CD4-positive, alpha-beta T cell treated with Interleukin-4 for 1 hour (primary cell): ENCODE measurements around the gene LILRB2.
"Not testable (repeated sequence)": the region's sequence is repeated elsewhere in the genome, so short reads cannot be mapped to it uniquely, and the experiment has no call there.

Experiments
- DNase-seq, 2 donors: peaks; one replicate each; pipeline ENCODE4 v3.0.0-alpha.2; 2020 to 2022

The LILRB2 gene

DNA sequence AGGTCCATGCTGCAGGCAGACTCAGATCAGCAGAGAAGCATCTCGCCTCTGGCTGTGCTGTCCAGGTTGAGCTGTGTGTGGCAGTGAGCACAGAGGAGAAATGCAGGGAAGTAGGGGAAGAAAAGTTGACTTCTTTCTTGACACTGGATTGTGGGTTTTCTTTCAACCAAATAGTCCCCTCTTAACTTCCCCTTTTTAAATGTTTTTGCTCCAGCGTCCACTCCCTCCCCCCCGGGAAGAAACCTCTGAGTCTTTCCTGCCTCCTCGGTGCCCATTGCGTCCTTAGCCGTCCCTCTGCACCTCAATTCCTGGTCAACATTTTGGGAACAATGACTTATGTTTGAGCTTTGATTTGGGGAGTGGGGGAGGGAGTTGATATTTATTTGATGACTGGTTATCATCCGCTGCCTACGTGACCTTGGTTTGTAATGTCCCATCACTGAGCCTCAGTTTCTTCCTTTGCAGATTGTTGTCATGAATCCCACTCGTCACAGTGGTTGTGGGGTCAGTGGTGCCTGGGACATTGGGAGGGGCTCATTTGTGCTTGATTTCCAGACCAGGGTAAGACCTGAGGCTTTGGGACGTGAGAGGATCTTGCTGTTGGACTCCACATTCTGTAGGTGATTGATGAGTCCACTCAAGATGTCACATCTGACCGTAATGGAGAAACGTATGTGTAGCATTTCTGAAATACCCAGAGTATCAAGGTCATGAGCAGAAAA lies at the start of gene LILRB2:
Gene LILRB2, minus strand, starts transcription at position 104 of the 722 bp plus-strand sequence. CDS start 614 bp downstream, outside the sequence.
- peak in 1 of 2 donors; percentile 36 for DNase-seq

DNA sequence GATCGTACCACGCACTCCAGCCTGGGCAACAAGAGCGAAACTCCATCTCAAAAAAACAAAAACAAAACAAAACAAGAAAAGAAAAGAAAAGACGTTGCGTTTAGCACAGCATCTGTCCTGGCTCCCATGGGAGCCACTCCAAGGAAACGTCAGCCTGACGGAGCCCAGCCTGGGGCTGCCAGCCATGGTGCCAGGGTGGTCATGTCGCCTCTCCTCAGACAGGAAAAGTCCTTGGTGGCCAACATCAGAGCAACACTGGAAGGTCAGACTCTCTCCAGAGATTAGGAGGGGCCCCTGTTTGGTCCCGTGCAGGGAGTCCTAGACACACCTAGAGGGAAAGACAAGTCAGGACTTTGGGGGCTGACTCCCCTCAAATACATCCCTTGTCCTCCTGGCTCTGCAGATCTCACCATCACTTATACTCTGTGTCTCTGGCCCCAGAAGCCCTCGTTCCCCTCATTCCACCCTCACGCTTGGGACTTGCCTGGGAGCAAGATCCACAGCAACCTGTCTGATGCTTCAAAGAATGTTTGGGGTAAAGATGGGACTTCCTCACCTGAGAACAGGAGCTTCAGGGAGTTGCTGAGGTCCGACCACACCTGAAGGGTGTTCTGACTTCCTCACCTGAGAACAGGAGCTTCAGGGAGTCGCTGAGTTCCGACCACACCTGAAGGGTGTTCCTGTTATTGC lies 48.7 kb upstream of the LILRB2 start:
- no peak for DNase-seq

DNA sequence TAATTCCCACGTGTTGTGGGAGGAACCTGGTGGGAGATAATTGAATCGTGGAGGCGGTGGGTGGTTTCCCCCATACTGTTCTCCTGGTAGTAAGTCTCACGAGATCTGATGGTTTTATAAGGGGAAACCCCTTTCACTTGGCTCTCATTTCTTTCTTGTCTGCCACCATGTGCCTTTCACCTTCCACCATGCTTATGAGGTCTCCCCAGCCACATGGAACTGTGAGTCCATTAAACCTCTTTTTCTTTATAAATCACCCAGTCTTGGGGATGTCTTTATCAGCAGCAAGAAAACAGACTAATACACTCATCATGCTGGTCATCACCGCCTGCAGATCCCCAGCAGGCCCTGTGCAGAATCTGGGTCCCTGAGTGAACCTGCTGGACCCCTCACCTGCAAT lies 47.9 kb upstream of the LILRB2 start:
- DNase-seq: not testable (repeated sequence)

DNA sequence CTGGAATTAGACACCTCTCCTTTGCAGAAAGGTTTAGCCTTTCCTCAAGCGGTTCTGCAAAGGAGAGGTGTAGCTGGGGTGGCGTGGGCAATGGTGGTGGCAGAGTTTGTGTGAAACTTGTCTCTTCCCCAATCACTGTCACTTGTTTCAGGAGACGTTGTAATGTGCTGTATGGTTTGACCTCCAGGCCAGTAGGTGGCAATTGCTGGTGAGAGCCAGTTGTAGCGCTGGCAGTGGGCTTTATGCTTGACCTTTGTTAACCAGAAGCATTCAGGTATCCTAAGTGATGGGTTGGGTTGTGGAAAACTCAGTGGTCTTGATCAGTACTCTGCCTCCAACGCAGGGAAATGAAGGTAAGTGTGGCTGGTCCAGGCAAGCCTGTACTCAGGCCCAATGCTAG lies 44.7 kb upstream of the LILRB2 start:
- no peak for DNase-seq

DNA sequence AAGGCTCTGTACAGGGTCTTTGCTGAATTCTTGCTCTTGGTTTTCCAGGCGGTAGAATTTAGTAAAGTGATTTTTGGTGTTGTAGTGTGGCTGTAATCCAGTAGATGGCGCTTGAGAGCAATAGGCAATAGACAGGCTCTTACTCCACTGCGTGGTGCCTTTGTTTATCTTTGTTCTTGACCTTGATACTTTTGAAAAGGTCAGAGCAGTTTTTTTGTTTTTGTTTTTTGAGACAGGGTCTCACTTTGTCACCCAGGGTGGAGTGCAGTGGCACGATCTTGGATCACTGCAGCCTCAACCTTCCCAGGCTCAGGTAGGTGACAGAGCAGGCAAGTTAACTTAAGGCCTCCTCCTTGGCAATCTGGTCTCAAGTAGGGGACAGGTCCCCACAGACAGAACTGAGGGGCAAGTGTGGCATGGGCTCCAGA lies 44.3 kb upstream of the LILRB2 start:
- DNase-seq: peak; percentile 52 to 70

DNA sequence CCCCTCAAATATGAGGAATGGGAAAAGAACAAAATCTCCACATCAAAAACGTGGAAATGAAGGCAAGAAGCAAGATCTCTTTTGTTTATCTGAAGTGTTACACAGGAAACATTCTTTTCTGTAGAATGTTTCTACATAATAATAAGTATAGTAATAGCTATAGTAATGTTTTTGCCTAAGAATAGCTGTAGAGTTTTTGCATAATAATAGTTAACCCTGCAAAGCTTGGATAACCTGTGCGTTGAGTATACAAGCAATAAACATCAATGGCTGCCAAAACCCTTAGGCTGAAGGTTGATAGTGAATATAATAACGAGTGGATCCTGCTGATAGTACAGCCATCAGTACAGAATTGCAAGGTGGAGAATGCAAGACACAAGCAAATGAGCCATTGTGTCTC lies 43.2 kb upstream of the LILRB2 start:
- DNase-seq: no peak

DNA sequence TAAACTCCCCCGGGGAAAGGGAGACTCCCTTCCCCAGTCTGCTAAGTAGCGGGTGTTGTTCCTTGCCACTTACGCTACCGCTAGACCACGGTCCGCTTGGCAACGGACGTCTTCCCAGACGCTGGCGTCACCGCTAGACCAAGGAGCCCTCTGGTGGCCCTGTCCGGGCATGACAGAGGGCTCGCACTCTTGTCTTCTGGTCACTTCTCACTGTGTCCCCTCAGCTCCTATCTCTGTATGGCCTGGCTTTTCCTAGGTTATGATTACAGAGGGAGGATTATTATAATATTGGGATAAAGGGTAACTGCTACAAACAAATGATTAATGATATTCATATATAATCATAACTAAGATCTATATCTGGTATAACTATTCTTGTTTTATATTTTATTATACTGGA lies 42.0 kb upstream of the LILRB2 start:
- DNase-seq: peak in 1 of 2 donors; percentile 37

DNA sequence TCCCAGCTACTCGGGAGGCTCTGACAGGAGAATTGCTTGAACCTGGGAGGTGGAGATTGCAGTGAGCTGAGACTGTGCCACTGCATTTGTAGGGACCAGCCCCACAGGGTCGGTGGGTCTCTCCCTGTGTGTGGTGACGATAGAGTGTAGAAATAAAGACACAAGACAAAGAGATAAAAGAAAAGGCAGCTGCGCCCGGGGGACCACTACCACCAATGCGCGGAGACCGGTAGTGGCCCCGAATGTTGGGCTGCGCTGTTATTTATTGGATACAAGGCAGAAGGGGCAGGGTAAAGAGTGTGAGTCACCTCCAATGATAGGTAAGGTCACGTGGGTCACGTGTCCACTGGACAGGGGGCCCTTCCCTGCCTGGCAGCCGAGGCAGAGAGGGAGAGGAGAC lies 41.4 kb upstream of the LILRB2 start:
- DNase-seq: not testable (repeated sequence)

DNA sequence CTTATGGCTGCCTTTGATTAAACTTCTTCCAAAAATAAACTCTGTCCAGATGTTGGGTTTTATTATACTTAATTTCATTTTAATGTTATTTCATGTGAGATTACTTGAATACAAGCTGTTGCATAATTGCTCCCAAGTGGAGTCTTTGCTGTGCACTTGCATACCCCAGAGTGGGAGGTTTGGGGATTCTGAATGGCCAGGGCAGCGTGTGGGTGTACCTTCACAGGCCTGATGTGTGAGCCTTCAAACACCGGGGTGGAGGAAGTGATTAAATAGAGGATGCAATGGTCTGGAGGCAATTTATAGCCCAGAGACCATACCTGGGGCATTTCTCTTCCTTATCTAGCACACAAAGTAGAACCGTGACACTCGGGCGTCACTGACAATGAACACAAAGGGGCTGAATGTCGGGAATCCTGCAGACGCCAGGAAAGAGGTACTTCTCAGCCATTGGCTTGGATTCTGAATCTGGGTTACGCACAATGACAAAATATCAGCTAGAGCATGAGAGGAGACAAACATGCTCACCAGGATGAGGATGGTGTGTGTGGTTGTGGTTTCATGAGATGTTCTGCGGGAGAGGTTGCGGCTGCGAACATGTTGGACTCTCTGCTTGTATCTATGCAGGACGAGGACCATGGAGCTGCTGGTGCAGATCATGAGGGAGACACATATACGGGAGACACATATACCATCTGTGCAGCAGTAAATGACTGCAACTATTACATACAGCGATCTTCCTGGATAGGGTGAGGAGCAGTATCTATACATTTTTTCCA lies 39.2 kb upstream of the LILRB2 start:
- DNase-seq: no peak

DNA sequence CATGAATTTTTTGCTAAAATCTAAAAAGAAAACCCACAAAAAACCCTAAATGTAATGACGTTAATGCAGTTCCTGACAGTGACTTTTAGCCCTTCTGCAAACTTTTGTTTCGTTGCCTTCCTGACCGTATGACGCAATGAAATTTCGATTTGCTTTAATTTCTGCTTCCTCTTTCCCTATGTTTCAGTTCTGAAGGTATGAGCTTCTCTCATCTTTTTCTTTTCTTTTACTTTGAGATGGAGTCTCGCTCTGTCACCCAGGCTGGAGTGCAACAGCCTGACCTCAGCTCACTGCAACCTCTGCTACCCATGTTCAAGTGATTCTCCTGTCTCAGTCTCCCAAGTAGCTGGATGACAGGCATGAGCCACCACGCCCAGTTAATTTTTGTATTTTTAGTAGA lies 38.1 kb upstream of the LILRB2 start:
- DNase-seq: peak in 1 of 2 donors; percentile 48

DNA sequence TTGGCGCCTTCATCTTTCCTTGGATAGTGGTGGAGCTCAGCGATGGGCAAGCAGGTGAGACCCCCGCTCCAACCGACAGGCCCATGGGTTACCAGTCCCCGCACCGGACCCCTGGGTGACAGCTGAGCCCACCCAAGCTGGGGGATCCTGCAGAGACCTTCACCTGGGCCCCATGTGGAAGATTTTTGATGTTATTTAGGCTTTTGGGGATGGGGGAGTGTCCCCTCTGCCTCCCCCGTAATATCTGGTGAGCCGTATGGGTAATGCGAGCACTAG lies 37.0 kb upstream of the LILRB2 start:
- no peak for DNase-seq

DNA sequence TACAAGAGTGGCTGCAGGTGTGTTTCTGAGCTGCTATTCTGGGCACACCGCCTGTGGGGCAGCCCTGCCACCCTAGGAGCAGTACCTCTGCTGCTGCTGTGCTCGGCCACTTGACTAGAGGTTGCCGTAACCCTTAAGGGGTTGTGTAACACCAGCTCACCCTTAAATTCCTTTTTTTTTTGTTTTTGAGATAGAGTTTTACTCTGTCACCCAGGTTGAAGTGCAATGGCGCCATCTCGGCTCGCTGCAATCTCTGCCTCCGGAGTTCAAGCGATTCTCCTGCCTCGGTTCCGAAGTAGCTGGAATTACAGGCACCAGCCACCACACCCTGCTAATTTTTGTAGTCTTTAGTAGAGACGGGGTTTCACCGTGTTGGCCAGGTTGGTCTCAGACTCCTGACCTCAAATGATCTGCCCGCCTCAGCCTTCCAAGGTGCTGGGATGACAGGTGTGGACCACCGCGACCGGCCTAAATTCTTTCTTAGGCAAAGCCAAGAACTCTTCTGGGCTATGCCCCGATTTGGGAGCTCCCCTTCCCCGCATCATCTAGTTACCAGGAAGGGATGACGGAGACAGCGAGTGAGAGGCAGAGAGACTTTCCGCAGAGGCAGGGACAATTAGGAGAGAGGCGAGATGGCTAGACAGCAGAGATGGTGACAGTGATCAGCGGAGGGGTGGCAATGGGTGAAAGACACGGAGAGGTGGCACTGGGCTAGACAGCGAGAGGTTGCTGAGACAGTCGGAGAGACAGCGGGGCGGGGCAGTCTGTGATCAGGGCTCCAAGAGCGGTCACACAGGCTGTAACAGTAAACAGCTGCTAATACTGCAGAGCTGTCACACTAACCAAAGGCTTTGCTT lies 36.4 kb upstream of the LILRB2 start:
- DNase-seq: no peak

DNA sequence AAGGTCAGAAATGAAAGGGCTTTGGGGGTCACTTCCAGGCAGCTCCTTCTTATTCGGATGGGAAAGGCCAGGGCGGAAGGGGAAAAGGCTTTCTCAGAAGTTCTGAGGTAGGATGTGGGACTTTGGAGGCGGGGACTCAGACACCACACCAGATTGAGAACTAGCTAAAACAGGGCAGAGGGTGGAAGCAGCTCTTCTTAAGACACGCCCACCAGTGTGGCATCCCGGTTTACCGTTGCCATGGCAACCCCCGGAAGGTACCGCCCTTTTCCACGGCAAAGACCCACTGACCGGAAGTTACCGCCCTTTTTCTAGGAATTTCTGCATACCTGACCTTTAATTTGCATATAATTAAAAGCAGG lies 35.8 kb upstream of the LILRB2 start:
- peak; percentile 23 to 77 for DNase-seq

DNA sequence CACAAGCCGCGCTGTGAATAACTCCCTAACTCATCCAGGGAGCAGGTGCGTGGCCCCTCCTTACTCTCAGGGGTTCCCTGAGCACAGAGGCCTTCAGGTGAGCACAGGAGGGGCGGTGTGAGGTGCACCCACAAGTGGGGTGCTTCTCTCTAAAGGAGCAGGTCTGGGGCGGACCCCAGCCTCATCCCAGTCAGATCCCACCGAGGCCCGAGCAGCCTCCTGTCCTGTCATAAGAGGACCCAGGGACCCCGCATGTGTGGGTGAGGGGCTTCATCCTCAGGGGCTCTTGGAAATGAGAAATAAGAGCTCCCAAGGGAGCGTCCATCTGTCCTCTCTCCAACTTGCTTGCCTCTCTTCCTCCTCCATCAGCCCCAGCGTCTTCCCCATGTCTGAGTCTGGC lies 35.0 kb upstream of the LILRB2 start:
- no peak for DNase-seq

DNA sequence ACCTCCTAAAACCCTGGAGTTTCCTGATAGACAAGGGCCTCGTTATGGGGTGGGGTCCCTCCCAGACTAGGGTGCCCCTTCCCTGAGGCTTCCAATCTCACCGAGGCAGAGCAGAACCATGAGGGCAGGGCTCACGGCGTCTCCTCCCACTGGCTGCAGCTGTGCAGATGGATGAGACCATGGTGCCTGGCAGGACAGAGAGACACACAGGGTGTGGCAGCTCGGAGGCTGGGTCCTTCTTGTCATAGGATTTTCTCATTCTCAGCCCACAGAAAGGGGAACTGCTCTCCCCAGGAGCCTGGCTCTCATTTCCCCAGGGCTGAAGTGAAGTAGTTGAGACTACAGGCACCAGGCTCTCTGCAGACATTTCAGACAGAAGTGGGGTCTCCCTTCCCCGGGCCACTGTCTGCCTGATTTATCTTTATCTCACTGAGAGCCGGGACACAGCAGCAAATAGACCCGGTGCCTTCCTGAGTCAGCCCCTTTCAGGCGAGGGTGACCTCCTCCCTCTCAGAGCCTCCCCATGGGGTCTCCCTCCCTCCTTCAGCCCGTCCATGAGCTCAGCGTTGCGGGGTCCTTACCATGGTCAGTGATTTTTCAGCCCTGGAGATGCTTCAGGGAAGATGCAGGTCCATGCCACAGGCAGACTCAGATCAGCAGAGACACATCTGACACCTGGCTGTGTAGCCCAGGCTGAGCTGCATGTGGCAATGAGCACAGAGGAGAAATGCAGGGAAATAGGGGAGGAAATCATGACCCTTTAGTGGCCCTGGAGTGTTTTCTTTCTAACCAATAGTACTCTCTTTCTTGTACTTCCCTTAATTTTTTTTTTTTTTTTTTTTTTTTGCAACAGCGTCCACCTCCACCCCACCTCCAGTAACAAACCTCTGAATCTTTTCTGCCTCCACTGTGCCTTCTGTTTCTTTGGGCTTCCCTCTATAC lies 31.8 kb upstream of the LILRB2 start, which contains the start of gene LILRA5:
Gene LILRA5, minus strand, starts transcription at position 731 of the 942 bp plus-strand sequence. Its CDS starts 147 bp downstream, at position 584.
- peak in 1 of 2 donors; percentile 67 for DNase-seq

DNA sequence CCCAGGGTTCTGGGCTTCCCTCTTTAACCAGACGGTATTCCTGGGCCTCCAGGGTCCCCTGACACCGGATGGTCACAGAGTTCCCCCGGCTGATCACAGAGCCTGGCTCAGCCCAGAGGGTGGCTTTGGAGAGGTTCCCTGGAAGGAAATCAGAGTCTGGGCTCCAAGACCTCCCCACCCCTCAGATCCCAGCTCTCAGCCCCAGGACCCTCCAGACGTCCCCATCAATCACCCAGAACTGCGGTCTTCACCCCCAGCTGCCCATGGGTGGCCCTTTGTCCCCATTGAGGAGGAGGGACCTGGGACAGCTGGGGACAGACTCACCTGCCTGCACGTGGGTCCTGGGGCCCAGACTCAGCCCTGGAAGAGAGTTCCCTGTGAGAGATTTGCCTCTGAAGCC lies 31.1 kb upstream of the LILRB2 start:
- DNase-seq: no peak

DNA sequence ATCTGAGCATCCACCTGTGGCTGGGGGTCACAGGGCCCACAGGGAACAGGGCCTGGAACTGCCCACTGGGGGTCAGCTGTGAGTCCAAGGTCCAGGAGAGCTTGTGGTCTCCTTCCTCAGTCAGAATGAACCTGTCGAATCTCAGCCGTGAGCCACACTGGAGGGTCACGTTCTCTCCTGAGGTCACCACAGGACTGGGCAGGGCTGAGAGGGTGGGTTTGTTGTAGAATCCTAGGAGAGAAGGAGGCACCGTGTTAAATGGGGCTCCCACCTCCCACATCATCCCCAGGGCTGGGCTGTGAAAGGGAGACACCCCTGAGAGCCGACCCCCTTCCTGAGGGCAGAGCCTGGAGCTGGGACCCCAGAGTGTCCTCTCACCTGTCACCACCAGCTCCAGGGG lies 30.6 kb upstream of the LILRB2 start:
- no peak for DNase-seq

DNA sequence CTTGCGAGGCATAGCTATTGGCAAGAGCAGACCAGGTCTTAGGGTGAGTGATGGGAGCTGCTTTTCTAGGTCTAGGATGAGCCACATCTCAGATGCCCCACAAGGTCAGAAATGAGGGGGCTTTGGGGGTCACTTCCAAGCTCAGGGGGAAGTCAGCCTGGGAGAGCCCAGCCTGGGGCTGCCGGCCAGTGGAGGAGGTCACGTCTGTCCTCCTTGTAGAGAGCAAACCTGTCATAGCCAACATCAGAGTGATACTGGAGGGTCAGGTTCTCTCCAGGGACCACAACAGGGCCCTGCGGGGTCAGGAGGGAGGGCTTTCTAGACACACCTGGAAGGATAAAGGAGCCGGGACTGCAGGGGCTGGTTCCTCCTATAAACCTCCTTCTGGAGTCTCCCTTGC lies 29.6 kb upstream of the LILRB2 start:
- no peak for DNase-seq

DNA sequence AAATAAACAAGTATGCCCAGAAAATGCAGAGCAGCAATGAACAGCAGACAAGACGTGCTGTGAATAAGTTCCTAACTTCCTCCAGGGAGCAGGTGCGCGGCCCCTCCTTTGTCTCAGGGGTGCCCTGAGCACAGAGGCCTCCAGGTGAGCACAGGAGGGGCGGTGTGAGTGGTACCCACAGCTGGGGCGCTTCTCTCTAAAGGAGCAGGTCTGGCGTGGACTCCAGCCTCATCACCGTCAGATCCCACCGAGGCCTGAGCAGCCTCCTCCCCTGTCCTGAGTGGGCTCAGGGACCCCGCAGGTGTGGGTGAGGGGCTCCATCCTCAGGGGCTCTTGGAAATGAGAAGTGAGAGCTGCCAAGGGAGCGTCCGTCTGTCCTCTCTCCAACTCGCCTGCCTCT lies 28.9 kb upstream of the LILRB2 start:
- DNase-seq: no peak

DNA sequence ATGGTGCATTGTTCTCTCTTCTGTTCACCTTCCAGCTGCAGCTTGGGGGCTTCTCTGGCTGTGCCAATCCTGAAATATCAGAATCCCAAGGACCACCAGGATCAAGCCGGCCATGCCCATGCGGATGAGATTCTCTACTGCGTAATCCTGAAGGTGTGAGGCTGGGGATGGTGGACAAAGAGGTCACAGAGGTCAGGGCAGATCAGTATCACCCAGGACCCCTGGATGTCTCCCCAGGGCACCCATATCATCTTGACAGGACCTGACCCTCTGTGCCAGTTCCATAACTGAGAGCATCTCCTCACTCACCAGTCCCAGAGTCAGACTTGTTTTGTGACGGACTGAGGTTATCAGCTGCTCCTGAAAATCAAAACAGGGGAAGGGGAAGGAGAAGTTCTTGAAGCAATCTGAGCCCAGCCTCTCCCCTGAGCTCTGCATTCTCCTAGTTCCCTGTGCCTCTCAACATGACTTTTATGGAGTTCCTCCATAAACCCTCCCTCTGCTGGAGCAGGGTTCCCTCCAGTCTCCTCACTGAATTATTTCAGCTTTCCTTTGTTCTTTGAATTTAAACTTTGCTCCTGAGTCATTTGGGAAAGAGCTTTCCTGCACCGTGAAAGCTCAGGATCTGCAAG lies 26.6 kb upstream of the LILRB2 start:
- DNase-seq: no peak

DNA sequence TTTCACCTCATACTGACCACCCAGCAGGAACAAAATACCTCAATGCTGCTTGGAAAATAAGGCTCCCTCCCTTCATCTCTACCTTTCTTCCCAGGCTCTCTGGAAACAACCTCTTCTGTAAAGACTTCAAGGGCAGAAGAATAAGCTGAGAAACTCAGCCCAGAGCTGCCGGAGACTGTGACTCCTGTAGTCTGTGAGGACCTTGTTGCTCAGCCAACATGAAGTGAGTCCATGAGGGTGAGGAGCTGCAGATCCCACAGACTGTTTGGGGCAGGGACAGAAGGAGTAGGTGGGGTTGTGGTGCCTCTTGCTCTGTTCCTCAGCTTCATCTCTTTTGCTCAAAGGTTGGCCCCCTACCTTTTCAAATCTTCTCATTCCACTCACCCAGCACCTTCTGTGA lies 24.2 kb upstream of the LILRB2 start:
- DNase-seq: no peak
